Measurements from ENCODE around the gene ADH1B.

The ADH1B gene

GRCh38 chr4:99366491-99366890 lies 45.3 kb upstream of the ADH1B start (continued):
- TF ChIP-seq ZNF645 (tag by site-specific recombination; IDR thresholded peaks at IDR 0.05) = no peak

- no peaks in the 10 kb centered on the region for H3K4me1 ChIP-seq (ENCODE audit: control insufficient read depth, insufficient read depth, low read length)
- no peaks in the 10 kb centered on the region for H3K36me3 ChIP-seq (ENCODE audit: control insufficient read depth in 2 of 2, insufficient read depth in 1 of 2, low read length in 2 of 2)
- H3K9me3 ChIP-seq (ENCODE audit: control insufficient read depth, insufficient read depth, low read depth, low read length) = no peaks in the 10 kb centered on the region
- TF ChIP-seq ZNF777 (tag by site-specific recombination; IDR thresholded peaks at IDR 0.05; ENCODE audit: borderline replicate concordance) (no peak), ZNF18 (tag by site-specific recombination; IDR thresholded peaks at IDR 0.05) (no peak), ZNF280C (tag by site-specific recombination; IDR thresholded peaks at IDR 0.05) (no peak), ZBTB6 (tag by site-specific recombination; IDR thresholded peaks at IDR 0.05) (no peak), ZBTB17 (tag by site-specific recombination; IDR thresholded peaks at IDR 0.05) (no peak)
- no peak overlapping the region for H3K4me3 ChIP-seq (ENCODE audit: low read depth, low read length)
- POLR2A ChIA-PET = no interaction called here
- CTCF ChIA-PET = no interaction called here
- no peak overlapping the region for H3K27ac ChIP-seq (ENCODE audit: extremely low read depth, low read depth, low read length)
These were observed 41.6 kb upstream of the ADH1B start for GRCh38 chr4:99362768-99363167.

- H3K4me3 ChIP-seq (ENCODE audit: low read depth, low read length) = no peak overlapping the region
- H3K4me1 ChIP-seq (ENCODE audit: control insufficient read depth, insufficient read depth, low read length) = no peaks in the 10 kb centered on the region
- ChIA-PET POLR2A (no interaction called here), CTCF (no interaction called here)
- no peaks in the 10 kb centered on the region for H3K36me3 ChIP-seq (ENCODE audit: control insufficient read depth in 2 of 2, insufficient read depth in 1 of 2, low read length in 2 of 2)
- no peak overlapping the region for H3K27ac ChIP-seq (ENCODE audit: extremely low read depth, low read depth, low read length)
- H3K9me3 ChIP-seq (ENCODE audit: control insufficient read depth, insufficient read depth, low read depth, low read length) = no peaks in the 10 kb centered on the region
- TF ChIP-seq ZNF133 (tag by site-specific recombination; IDR thresholded peaks at IDR 0.05) (no peak), KLF16 (tag by site-specific recombination; IDR thresholded peaks at IDR 0.05) (no peak), ZNF530 (tag by site-specific recombination; IDR thresholded peaks at IDR 0.05; ENCODE audit: low read depth) (no peak), KLF10 (tag by site-specific recombination; IDR thresholded peaks at IDR 0.05) (no peak), PRDM2 (tag by site-specific recombination; IDR thresholded peaks at IDR 0.05; ENCODE audit: borderline replicate concordance) (no peak), ZNF16 (tag by site-specific recombination; IDR thresholded peaks at IDR 0.05; ENCODE audit: low read depth) (no peak), ELK4 (IDR thresholded peaks at IDR 0.05; ENCODE audit: borderline replicate concordance, low read depth, low read length) (no peak), PRDM10 (tag by site-specific recombination; IDR thresholded peaks at IDR 0.05) (no peak), ZSCAN23 (tag by site-specific recombination; IDR thresholded peaks at IDR 0.05) (no peak), ZNF311 (tag by site-specific recombination; IDR thresholded peaks at IDR 0.05; ENCODE audit: borderline replicate concordance) (no peak)
These were observed 40.7 kb upstream of the ADH1B start for GRCh38 chr4:99361899-99362275.
